Testis (tissue), 2 donors: ENCODE results near the gene MKNK1.

Experiments
- CTCF ChIP-seq, 3 experiments: fragments of 450-650 bp in 2 of 3; fragments of 200-600 bp in 1 of 3; sonication (generic) in 1 of 3; IDR thresholded peaks; one replicate each; pipeline ENCODE4 v1.5.1; 2016 to 2019; ENCODE audit warnings: antibody characterized with exemption in 3 of 3, mild to moderate bottlenecking in 2 of 3, moderate library complexity in 1 of 3
- POLR2A ChIP-seq: fragments of 450-650 bp; IDR thresholded peaks from one replicate; pipeline ENCODE4 v1.6.1; 2017; ENCODE audit warnings: antibody characterized with exemption, mild to moderate bottlenecking, moderate library complexity

GRCh38 chr1:46595127-46595526, 8.9 kb downstream of the MKNK1 start:
- TF ChIP-seq CTCF (IDR thresholded peaks at IDR 0.05): no peak
- no peak for TF ChIP-seq POLR2A
